Activated CD8-positive, alpha-beta T cell treated with anti-CD3 and anti-CD28 coated beads for 36 hours (primary cell): ENCODE data around the gene FBRS. TPM values are rescaled to one million over a fixed set of nuclear protein-coding genes. Genes with fewer than 3 reads are reported as not detected.

Source experiments
- ATAC-seq: fragments of 200-7000 bp; cut with Tn5 transposase; one replicate; pipeline ENCODE4 v1.10.0; 2021; ENCODE audit warnings: mild to moderate bottlenecking, moderate library complexity
- CTCF ChIA-PET: fragments of 350-600 bp; sonication (Branson Sonifier 250); formaldehyde crosslinking; loops from one replicate; lab custom pipeline; 2021; ENCODE audit warnings: antibody characterized with exemption; lab: Charles Lee
- POLR2A ChIA-PET: fragments of 350-600 bp; sonication (Branson Sonifier 250); formaldehyde crosslinking; loops from one replicate; lab custom pipeline; 2021; ENCODE audit warnings: antibody characterized with exemption; lab: Charles Lee
- DNase-seq: peaks from one replicate; pipeline ENCODE4 v3.0.0-alpha.2; 2020
- H3K27ac Mint-ChIP-seq: one replicate; pipeline ENCODE4 v1.8.0; 2021; ENCODE audit warnings: mild to moderate bottlenecking, mixed read lengths
- H3K27me3 Mint-ChIP-seq: one replicate; pipeline ENCODE4 v1.8.0; 2021; ENCODE audit warnings: mixed read lengths
- H3K36me3 Mint-ChIP-seq: one replicate; pipeline ENCODE4 v1.8.0; 2021; ENCODE audit warnings: low read depth, mixed read lengths
- H3K4me1 Mint-ChIP-seq: one replicate; pipeline ENCODE4 v1.8.0; 2021; ENCODE audit warnings: low read depth, mixed read lengths
- H3K4me3 Mint-ChIP-seq: one replicate; pipeline ENCODE4 v1.8.0; 2021; ENCODE audit warnings: mild to moderate bottlenecking, moderate library complexity, mixed read lengths
- H3K9me3 Mint-ChIP-seq: one replicate; pipeline ENCODE4 v1.8.0; 2021; ENCODE audit warnings: mixed read lengths
- intact Hi-C: fragments of 100-400 bp; cut with micrococcal nuclease; formaldehyde crosslinking; loops from one replicate; pipeline ENCODE4 v1.10.0; 2022
- total RNA-seq, 2 experiments: library from RNA; stranded (reverse); gene quantifications; one replicate each; pipeline ENCODE4 v1.2.3, GENCODE V29; 2021
- TF ChIP-seq, protein P1 (sequence below): fragments of 200-600 bp; IDR thresholded peaks from one replicate; pipeline ENCODE4 v1.8.0; 2022; ENCODE audit warnings: antibody characterized with exemption, mild to moderate bottlenecking

FBRS gene
- total RNA-seq, 2 experiments from 2014 or later: 80.3 to 85.8 TPM

DNA sequence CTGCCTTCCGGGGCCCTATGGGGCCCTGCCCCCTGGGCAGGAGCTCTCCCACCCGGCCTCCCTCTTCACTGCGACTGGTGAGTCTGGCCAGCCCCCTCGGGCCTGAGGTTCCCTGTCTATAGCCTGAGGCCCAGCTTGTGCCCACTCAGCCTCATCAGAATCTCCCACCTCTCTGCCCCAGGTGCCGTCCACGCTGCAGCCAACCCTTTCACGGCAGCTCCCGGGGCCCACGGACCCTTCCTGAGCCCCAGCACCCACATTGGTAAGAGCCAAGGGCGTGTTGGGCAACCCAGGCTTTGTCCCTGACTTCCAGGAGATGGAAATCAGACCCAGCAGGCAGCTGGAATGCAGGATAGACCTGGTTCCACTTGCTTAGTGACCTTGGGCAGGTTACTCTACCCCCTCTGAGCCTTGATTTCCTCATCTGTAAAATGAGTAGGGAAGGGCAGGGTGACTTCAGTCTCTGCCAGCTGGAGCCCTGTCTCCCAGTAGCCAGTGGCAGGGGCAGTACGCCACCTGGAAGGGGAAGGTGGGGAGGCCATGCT lies 9.2 kb downstream of the FBRS start:
- H3K27ac Mint-ChIP-seq: peak overlapping the region; percentile 36
- no peak overlapping the region for H3K4me3 Mint-ChIP-seq
- DNase-seq: no peak
- no peaks in the 10 kb centered on the region for H3K9me3 Mint-ChIP-seq
- TF ChIP-seq, protein P1, sequence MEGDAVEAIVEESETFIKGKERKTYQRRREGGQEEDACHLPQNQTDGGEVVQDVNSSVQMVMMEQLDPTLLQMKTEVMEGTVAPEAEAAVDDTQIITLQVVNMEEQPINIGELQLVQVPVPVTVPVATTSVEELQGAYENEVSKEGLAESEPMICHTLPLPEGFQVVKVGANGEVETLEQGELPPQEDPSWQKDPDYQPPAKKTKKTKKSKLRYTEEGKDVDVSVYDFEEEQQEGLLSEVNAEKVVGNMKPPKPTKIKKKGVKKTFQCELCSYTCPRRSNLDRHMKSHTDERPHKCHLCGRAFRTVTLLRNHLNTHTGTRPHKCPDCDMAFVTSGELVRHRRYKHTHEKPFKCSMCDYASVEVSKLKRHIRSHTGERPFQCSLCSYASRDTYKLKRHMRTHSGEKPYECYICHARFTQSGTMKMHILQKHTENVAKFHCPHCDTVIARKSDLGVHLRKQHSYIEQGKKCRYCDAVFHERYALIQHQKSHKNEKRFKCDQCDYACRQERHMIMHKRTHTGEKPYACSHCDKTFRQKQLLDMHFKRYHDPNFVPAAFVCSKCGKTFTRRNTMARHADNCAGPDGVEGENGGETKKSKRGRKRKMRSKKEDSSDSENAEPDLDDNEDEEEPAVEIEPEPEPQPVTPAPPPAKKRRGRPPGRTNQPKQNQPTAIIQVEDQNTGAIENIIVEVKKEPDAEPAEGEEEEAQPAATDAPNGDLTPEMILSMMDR: no peak
- peaks cover 24% of the 10 kb centered on the region for H3K4me1 Mint-ChIP-seq
- H3K36me3 Mint-ChIP-seq: peaks cover 53% of the 10 kb centered on the region
- ChIA-PET CTCF (interaction anchor here (0.9 to 4.6 kb wide), 5 partner anchors 8 to 38 kb away, joined by 3 to 25 read pairs (median 3); no protein-coding TSS in a partner anchor), POLR2A (no interaction called here)
- no peaks in the 10 kb centered on the region for H3K27me3 Mint-ChIP-seq
- no peak for ATAC-seq
- intact Hi-C loops: no loop called here

DNA sequence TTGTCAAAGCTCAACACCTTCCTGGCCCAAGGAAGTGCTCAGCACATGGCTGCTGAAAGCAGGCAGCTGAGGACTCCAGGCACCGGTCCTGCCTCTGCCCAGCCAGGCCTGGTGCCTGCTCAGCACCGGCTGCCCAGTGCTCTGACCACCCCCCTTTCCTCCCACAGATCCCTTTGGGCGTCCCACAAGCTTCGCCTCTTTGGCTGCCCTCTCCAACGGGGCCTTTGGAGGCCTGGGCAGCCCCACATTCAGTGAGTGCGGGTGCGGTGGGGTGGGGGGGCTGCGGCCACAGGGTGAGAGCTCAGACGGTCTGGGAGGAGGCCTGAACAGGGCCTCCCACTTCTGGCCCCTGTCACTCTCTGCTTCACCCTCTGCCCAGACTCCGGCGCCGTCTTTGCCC lies 10.2 kb downstream of the FBRS start:
- peaks cover 14% of the 10 kb centered on the region for H3K4me1 Mint-ChIP-seq
- DNase-seq: no peak
- H3K9me3 Mint-ChIP-seq: no peaks in the 10 kb centered on the region
- CTCF ChIA-PET: interaction anchor here (1.3 kb wide), 1 partner anchor 39 kb away, joined by 3 read pairs; no protein-coding TSS in a partner anchor
- POLR2A ChIA-PET: interaction anchor here (1.3 kb wide), 2 partner anchors 17 to 30 kb away, joined by 4 read pairs; partner anchors contain the start of gene SRCAP
- no peak overlapping the region for H3K27ac Mint-ChIP-seq
- no peaks in the 10 kb centered on the region for H3K27me3 Mint-ChIP-seq
- H3K4me3 Mint-ChIP-seq: no peak overlapping the region
- no peak for ATAC-seq
- TF ChIP-seq, protein P1: no peak
- H3K36me3 Mint-ChIP-seq: peaks cover 44% of the 10 kb centered on the region
- intact Hi-C loops: no loop called here

DNA sequence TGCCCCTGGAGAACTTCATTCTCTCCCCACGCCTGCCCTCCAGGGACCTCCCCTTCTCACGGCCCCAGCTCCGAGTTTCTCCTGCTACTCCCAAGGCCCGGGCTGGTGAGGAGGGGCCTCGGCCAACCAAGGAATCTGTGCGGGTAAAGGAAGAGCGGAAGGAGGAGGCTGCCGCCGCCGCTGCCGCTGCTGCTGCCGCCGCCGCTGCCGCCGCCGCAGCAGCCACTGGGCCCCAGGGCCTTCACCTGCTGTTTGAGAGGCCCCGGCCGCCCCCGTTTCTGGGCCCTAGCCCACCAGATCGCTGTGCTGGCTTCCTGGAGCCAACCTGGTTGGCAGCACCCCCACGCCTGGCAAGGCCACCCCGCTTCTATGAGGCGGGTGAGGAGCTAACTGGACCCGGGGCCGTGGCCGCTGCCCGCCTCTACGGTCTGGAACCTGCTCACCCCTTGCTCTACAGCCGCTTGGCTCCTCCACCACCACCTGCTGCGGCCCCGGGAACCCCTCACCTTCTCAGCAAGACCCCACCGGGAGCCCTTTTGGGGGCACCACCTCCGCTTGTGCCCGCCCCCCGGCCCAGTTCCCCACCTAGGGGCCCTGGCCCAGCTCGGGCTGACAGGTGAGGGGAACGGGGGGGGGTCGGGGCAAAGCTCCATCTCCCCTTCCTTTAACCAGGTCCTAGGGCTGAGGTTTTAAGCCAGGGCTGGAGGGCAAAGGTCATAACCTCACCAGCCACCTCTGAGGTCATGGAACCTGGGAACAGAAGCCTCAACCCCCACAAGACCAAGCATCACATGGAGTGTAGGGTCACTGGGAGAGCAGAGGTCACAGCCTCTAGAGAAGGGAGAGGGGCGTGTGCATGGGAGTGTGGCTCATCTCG lies 11.0 kb downstream of the FBRS start:
- CTCF ChIA-PET: no interaction called here
- no peaks in the 10 kb centered on the region for H3K9me3 Mint-ChIP-seq
- H3K4me3 Mint-ChIP-seq: no peak overlapping the region
- peaks cover 8% of the 10 kb centered on the region for H3K4me1 Mint-ChIP-seq
- no peak for DNase-seq
- intact Hi-C loops: no loop called here
- ATAC-seq: no peak
- no peak overlapping the region for H3K27ac Mint-ChIP-seq
- POLR2A ChIA-PET: interaction anchor here (0.9 to 1.7 kb wide), 4 partner anchors 8 to 29 kb away, joined by 3 to 8 read pairs (median 4); partner anchors contain the start of gene SRCAP
- H3K27me3 Mint-ChIP-seq: no peaks in the 10 kb centered on the region
- peaks cover 36% of the 10 kb centered on the region for H3K36me3 Mint-ChIP-seq
- TF ChIP-seq, protein P1: no peak

DNA sequence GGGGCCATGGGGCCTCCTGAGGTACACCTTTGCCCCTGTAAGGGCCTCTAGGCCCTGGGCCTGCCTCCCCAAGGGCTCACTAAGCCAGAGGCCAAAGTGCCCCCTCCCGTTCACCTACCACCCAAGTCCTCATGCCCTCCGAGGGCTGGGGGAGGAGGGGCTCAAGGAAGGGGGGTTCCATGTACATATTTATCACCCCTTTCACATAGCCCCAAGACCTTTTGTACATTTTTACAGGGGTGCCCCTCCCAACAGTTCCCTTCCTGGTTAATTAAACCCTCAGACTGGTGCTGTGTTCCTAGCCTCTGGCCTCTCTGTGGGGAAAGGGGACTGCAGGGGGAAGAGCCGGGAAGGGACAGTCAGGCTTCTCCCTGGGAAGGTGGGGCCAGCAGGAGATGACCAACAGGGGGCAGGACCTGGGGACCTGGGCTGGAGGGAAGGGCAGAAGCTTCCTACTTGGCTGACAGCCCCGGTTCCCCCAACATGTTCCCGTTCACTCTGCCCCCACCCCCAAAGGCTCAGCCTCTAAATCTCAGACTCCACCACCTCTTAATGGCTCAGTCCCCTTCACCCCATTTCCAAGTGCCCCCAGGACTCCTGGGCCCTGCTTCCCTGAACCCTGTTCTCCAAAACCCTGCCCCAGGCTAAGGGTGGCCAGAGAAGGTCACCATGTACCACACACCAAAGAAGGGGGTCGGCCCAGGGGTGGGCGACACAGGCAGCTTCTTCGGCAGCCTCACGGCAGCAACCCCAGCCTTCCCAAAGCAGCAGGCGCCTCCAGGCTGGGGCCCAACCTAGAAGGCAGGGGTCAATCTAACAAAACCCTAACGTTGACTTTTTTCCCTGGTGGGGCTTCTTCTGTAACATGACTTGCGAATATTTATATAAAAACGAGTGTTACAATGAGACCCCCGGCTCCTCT lies 11.9 kb downstream of the FBRS start:
- intact Hi-C loops: no loop called here
- Mint-ChIP-seq H3K9me3 (no peaks in the 10 kb centered on the region), H3K36me3 (peaks cover 32% of the 10 kb centered on the region), H3K27ac (no peak overlapping the region), H3K4me1 (peaks cover 5% of the 10 kb centered on the region), H3K27me3 (no peaks in the 10 kb centered on the region), H3K4me3 (no peak overlapping the region)
- TF ChIP-seq, protein P1: no peak
- no peak for DNase-seq
- CTCF ChIA-PET: no interaction called here
- POLR2A ChIA-PET: interaction anchor here (0.9 to 2.2 kb wide), 5 partner anchors 9 to 28 kb away, joined by 3 to 8 read pairs (median 4); partner anchors contain the start of genes PRR14 and SRCAP
- no peak for ATAC-seq
